Loucy (cell line): Measurements from ENCODE around the gene HPGD.
A peak's percentile ranks its signal among the peaks of the same experiment; 100 is the strongest.

Experiments
- H2AFZ ChIP-seq: fragments of 200-600 bp; sonication (generic); 2 replicates; pipeline ENCODE4 v1.6.0; 2016; ENCODE audit warnings: antibody characterized with exemption, mild to moderate bottlenecking, low read length, moderate library complexity
- H3F3A ChIP-seq: fragments of 200-600 bp; 2 replicates; pipeline ENCODE4 v1.6.0; 2016; ENCODE audit warnings: antibody characterized with exemption, low read depth, mild to moderate bottlenecking
- H3K27me3 ChIP-seq: fragments of 200-600 bp; sonication (generic); 2 replicates; pipeline ENCODE4 v1.6.1; 2014; ENCODE audit warnings: low read length, mild to moderate bottlenecking; ENCODE audit not compliant: insufficient read depth, poor library complexity, severe bottlenecking
- H3K36me3 ChIP-seq: fragments of 200-600 bp; sonication (generic); 2 replicates; pipeline ENCODE4 v1.6.1; 2016; ENCODE audit warnings: low read length; ENCODE audit not compliant: insufficient read depth
- H3K4me1 ChIP-seq: fragments of 200-600 bp; sonication (generic); 2 replicates; pipeline ENCODE4 v1.5.1; 2014; ENCODE audit warnings: low read length, mild to moderate bottlenecking; ENCODE audit not compliant: insufficient read depth, poor library complexity, severe bottlenecking
- H3K4me2 ChIP-seq: fragments of 200-600 bp; sonication (generic); 2 replicates; pipeline ENCODE4 v1.6.0; 2014; ENCODE audit warnings: antibody characterized with exemption, low read length, low read depth, mild to moderate bottlenecking; ENCODE audit not compliant: poor library complexity, severe bottlenecking
- H3K4me3 ChIP-seq: fragments of 200-600 bp; sonication (generic); 2 replicates; pipeline ENCODE4 v1.5.1; 2014; ENCODE audit warnings: low read length, mild to moderate bottlenecking, mixed read lengths; ENCODE audit not compliant: poor library complexity, severe bottlenecking
- H3K79me2 ChIP-seq: fragments of 200-600 bp; sonication (generic); 2 replicates; pipeline ENCODE4 v1.6.1; 2014; ENCODE audit warnings: low read length; ENCODE audit not compliant: insufficient read depth
- H3K9ac ChIP-seq: fragments of 200-600 bp; sonication (generic); 2 replicates; pipeline ENCODE4 v1.6.0; 2014; ENCODE audit warnings: mild to moderate bottlenecking, low read depth, low read length, moderate library complexity; ENCODE audit not compliant: poor library complexity, severe bottlenecking
- H3K9me2 ChIP-seq: fragments of 200-600 bp; sonication (generic); replicated peaks from 2 replicates; pipeline ENCODE4 v1.6.1; 2016; ENCODE audit warnings: low read depth, low read length, mixed read lengths
- H3K9me3 ChIP-seq: fragments of 200-600 bp; sonication (generic); 2 replicates; pipeline ENCODE4 v1.6.1; 2014; ENCODE audit warnings: mild to moderate bottlenecking, antibody characterized with exemption, low read length, low read depth; ENCODE audit not compliant: insufficient read depth
- H4K20me1 ChIP-seq: fragments of 200-600 bp; sonication (generic); 2 replicates; pipeline ENCODE4 v1.6.0; 2014; ENCODE audit warnings: antibody characterized with exemption, low read length, mild to moderate bottlenecking; ENCODE audit not compliant: insufficient read depth, poor library complexity, severe bottlenecking
- CTCF ChIP-seq: fragments of 200-600 bp; sonication (generic); conservative IDR thresholded peaks from 2 replicates; pipeline ENCODE4 v1.5.1; 2014; ENCODE audit warnings: mild to moderate bottlenecking, antibody characterized with exemption, low read length
- EZH2phosphoT487 ChIP-seq: fragments of 200-600 bp; IDR thresholded peaks from 2 replicates; pipeline ENCODE4 v1.6.1; 2018; ENCODE audit warnings: antibody characterized with exemption, mild to moderate bottlenecking, moderate library complexity, borderline replicate concordance

HPGD gene

GRCh38 chr4:174496631-174497432 lies 25.5 kb downstream of the HPGD start:
- H2AFZ ChIP-seq: peak overlapping the region; percentile 74
- H4K20me1 ChIP-seq: no peaks in the 10 kb centered on the region
- H3F3A ChIP-seq: no peaks in the 10 kb centered on the region
- H3K36me3 ChIP-seq: no peaks in the 10 kb centered on the region
- peaks cover 38% of the 10 kb centered on the region for H3K4me1 ChIP-seq
- no peaks in the 10 kb centered on the region for H3K27me3 ChIP-seq
- H3K4me2 ChIP-seq: peak overlapping the region; percentile 35
- TF ChIP-seq EZH2phosphoT487: no peak
- no peak for TF ChIP-seq CTCF
- peak overlapping the region; percentile 11 for H3K4me3 ChIP-seq
- H3K79me2 ChIP-seq: no peaks in the 10 kb centered on the region
- no peaks in the 10 kb centered on the region for H3K9me3 ChIP-seq
- peak overlapping the region; percentile 34 for H3K9ac ChIP-seq
- H3K9me2 ChIP-seq: no peaks in the 10 kb centered on the region

- no peaks in the 10 kb centered on the region for H4K20me1 ChIP-seq
- H3K27me3 ChIP-seq: no peaks in the 10 kb centered on the region
- H3K4me1 ChIP-seq: peaks cover 38% of the 10 kb centered on the region
- no peaks in the 10 kb centered on the region for H3K36me3 ChIP-seq
- H2AFZ ChIP-seq: peak overlapping the region; percentile 50; the same call in 1 of the 2 replicates
- no peaks in the 10 kb centered on the region for H3K9me2 ChIP-seq
- H3K4me3 ChIP-seq: no peak overlapping the region
- no peak overlapping the region for H3K9ac ChIP-seq
- H3F3A ChIP-seq: no peaks in the 10 kb centered on the region
- no peak overlapping the region for H3K4me2 ChIP-seq
- no peak for TF ChIP-seq EZH2phosphoT487
- TF ChIP-seq CTCF: no peak
- no peaks in the 10 kb centered on the region for H3K9me3 ChIP-seq
- no peaks in the 10 kb centered on the region for H3K79me2 ChIP-seq
Measured at GRCh38 chr4:174495626-174496025, 26.7 kb downstream of the HPGD start.

- no peaks in the 10 kb centered on the region for H4K20me1 ChIP-seq
- no peak overlapping the region for H3K4me3 ChIP-seq
Measured at GRCh38 chr4:174494726-174495125, 27.6 kb downstream of the HPGD start.

More at GRCh38 chr4:174494726-174495125, 27.6 kb downstream of the HPGD start:
- Histone ChIP-seq H2AFZ (peak overlapping the region; percentile 29; the same call in 1 of the 2 replicates), H3K27me3 (no peaks in the 10 kb centered on the region), H3F3A (no peaks in the 10 kb centered on the region), H3K4me1 (peaks cover 38% of the 10 kb centered on the region), H3K36me3 (no peaks in the 10 kb centered on the region), H3K9me3 (no peaks in the 10 kb centered on the region), H3K79me2 (no peaks in the 10 kb centered on the region), H3K9me2 (no peaks in the 10 kb centered on the region), H3K4me2 (no peak overlapping the region), H3K9ac (no peak overlapping the region)
- TF ChIP-seq CTCF (no peak), EZH2phosphoT487 (no peak)
